Stimulated activated memory B cell treated with anti-CD40 and anti-IgM and Interleukin-4, amounts not matched to agents 10 μg/mL and 1 μg/mL and 100 μg/mL, for 72 hours (primary cell): ENCODE measurements around the gene OLA1.

ENCODE experiments used
- ATAC-seq: fragments of 150-1000 bp; cut with Tn5 transposase; 2 replicates; pipeline ENCODE4 v1.10.0; 2021
- H3K27ac Mint-ChIP-seq: one replicate; pipeline ENCODE4 v1.8.0; 2022; ENCODE audit warnings: mild to moderate bottlenecking, mixed read lengths
- H3K27me3 Mint-ChIP-seq: one replicate; pipeline ENCODE4 v1.8.0; 2022; ENCODE audit warnings: mixed read lengths
- H3K36me3 Mint-ChIP-seq: one replicate; pipeline ENCODE4 v1.8.0; 2022; ENCODE audit warnings: mixed read lengths
- H3K4me1 Mint-ChIP-seq: one replicate; pipeline ENCODE4 v1.8.0; 2022; ENCODE audit warnings: mixed read lengths
- H3K4me3 Mint-ChIP-seq: one replicate; pipeline ENCODE4 v1.8.0; 2022; ENCODE audit warnings: mild to moderate bottlenecking, moderate library complexity, mixed read lengths
- H3K9me3 Mint-ChIP-seq: one replicate; pipeline ENCODE4 v1.8.0; 2022; ENCODE audit warnings: mixed read lengths

Gene OLA1

DNA sequence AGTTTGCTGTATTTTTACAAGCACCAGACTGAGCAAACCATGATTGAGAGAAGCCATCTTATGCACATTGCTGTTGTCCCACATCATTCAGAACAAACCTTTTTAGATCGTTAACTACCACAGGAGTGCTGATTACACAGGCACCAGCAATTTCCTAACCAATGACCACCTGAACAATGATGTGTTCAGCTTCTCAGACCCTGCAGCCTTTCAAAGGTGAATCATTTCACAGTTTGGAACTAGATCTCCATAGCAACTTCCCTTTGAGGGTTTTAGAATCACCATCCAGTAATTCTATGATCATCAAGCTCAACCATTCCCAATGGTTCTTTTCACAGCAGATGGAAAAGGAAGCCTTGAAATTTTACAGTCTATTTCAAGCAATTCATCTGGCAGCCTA is 71.4 kb downstream of the OLA1 start:
- no peak for ATAC-seq
- no peak overlapping the region for H3K4me3 Mint-ChIP-seq

DNA sequence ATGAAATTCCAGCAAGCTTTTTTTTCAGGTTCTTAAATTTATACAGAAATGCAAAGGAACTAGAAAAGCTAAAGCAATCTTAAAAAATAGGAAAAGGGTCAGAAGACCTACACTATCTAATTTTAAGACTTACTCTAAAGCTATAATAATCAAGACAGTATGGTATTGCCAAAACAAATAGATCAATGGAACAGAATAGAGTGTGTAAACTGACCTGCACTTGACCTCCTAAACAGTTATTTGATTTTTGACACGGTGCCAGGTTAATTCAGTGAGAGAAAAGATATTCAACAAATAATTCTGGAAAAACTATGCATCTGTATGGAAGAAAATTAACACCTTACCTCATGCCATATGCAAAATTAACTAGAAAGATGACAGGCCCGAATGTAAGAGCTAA is 73.6 kb downstream of the OLA1 start:
- H3K36me3 Mint-ChIP-seq: peaks cover 56% of the 10 kb centered on the region
- peaks cover 21% of the 10 kb centered on the region for H3K9me3 Mint-ChIP-seq
- H3K4me3 Mint-ChIP-seq: no peak overlapping the region
- H3K27me3 Mint-ChIP-seq: no peaks in the 10 kb centered on the region
- ATAC-seq: no peak
- H3K4me1 Mint-ChIP-seq: no peaks in the 10 kb centered on the region
- H3K27ac Mint-ChIP-seq: no peak overlapping the region

More for the DNA sequence above, 71.4 kb downstream of the OLA1 start:
- H3K36me3 Mint-ChIP-seq: peaks cover 56% of the 10 kb centered on the region
- H3K27ac Mint-ChIP-seq: no peak overlapping the region
- peaks cover 17% of the 10 kb centered on the region for H3K9me3 Mint-ChIP-seq
- no peaks in the 10 kb centered on the region for H3K27me3 Mint-ChIP-seq
- H3K4me1 Mint-ChIP-seq: peaks cover 11% of the 10 kb centered on the region

DNA sequence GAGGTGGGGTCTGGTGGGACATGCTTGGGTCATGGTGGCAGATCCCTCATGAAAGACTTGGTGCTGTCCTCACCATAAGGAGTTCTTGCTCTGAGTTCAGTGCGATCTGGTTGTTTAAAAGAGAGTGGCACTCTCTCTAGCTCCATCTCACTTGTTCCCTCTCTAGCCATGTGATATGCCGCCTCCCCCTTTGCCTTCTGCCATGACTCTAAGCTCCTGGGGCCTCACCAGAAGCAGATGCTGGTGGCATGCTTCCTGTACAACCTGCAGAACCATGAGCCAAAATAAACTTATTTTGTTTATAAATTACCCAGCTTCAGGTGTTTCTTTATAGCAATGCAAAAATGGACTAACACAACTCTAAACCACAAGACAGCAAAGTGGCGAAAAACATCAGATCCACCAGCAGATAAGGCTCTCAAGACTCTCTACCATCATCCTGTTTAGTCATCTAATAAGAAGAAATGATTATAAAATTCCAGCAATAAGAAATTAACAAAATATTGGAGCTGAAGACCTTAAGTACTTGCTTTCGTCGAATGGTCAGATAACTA is 75.5 kb downstream of the OLA1 start:
- H3K36me3 Mint-ChIP-seq: peaks cover 71% of the 10 kb centered on the region
- no peak overlapping the region for H3K27ac Mint-ChIP-seq
- H3K27me3 Mint-ChIP-seq: no peaks in the 10 kb centered on the region
- no peaks in the 10 kb centered on the region for H3K4me1 Mint-ChIP-seq
- peaks cover 32% of the 10 kb centered on the region for H3K9me3 Mint-ChIP-seq
- H3K4me3 Mint-ChIP-seq: no peak overlapping the region
- ATAC-seq: no peak

DNA sequence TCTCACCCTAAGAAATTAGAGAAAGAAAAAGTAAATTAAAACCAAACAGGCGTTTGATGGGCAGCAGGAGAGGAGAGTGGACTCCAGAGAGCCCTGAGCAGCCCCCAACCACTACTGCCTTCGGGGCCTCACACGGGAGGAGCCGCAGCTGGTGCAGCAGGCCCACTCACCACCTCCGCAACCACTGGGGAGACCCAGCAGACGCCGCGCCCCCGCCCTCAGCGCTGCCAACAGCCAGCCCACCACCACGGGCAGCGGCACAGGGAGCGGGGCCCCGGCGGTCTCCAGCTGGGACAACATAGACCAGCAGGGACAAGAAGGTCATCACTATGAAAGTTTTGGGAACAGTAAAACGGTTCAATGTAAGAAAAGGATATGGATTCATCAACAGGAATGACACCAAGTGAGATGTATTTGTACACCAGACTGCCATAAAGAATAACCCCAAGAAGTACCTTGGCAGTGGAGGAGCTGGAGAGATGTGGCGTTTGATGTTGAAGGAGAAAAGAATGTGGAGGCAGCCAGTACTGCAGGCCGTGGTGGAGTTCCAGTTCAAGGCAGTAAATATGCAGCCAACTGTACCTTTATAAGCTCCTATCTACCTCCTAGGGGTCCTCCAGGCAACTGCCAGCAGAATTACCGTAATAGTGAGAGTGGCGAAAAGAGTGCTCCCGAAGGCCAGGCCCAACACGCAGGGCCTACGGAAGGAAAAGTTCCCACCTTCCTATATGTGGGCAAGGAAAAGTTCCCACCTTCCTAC is 76.5 kb downstream of the OLA1 start:
- H3K27me3 Mint-ChIP-seq: no peaks in the 10 kb centered on the region
- no peak for ATAC-seq
- H3K4me1 Mint-ChIP-seq: no peaks in the 10 kb centered on the region
- H3K36me3 Mint-ChIP-seq: peaks cover 76% of the 10 kb centered on the region
- H3K9me3 Mint-ChIP-seq: peaks cover 35% of the 10 kb centered on the region
- no peak overlapping the region for H3K27ac Mint-ChIP-seq
- H3K4me3 Mint-ChIP-seq: no peak overlapping the region

DNA sequence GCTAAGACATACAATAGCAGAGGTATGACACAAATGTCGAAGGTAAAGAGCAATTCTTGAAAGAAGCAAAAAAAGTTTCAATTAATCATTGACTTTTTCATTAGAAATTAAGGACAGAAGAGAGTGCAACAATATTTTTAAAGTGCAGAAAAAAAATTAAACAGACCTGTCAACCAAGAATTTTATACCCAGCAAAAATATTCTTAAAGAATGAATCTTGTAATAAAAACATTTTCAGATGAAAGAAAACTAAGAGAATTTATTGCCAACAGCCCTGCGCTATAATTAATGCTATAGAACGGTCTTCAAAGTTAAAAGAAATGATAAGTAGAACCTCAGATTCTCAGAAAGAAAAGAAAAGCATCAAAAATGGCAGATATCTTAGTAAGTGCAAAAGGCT is 79.0 kb downstream of the OLA1 start:
- H3K27me3 Mint-ChIP-seq: no peaks in the 10 kb centered on the region
- H3K4me3 Mint-ChIP-seq: no peak overlapping the region
- H3K27ac Mint-ChIP-seq: no peak overlapping the region
- peaks cover 68% of the 10 kb centered on the region for H3K36me3 Mint-ChIP-seq
- H3K4me1 Mint-ChIP-seq: no peaks in the 10 kb centered on the region
- peaks cover 29% of the 10 kb centered on the region for H3K9me3 Mint-ChIP-seq
- ATAC-seq: no peak

DNA sequence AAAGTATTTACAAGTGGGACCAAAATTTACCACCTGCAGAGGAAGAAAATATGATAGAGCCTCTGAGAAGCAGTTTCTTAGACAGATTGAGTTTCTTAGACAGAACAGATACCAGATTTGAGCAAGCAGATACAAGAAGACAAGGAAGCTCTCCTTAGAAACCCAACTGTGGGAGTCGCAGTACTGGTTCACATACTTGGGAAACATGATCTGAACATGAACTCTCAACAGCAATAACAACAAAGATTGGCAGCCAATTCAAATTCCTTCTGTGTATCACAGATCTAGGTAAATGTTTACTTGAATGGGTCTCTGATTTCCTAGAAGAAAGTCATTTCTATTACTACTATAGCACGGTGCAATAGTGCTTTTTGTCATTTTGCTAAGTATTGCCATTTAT is 82.1 kb downstream of the OLA1 start:
- Mint-ChIP-seq H3K4me1 (peaks cover 8% of the 10 kb centered on the region), H3K4me3 (no peak overlapping the region), H3K36me3 (peaks cover 58% of the 10 kb centered on the region), H3K27me3 (no peaks in the 10 kb centered on the region), H3K27ac (no peak overlapping the region), H3K9me3 (peaks cover 17% of the 10 kb centered on the region)
- no peak for ATAC-seq

DNA sequence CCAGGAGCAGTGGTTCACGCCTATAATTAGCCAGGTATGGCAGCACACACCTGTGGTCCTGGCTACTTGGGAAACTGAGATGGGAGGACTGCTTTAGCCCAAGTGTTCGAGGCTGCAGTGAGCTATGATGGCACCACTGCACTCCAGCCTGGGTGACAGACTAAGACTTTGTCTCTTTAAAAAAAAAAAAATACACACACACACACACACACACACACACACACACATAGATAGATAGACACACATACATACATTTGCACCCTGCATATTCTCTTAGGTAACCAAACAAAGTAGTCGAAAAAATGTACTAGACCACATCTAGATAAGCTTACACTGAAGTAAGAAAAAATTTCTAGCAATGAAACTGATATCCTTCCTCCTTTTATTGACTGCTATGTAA is 86.8 kb downstream of the OLA1 start:
- no peak for ATAC-seq
- peaks cover 34% of the 10 kb centered on the region for H3K36me3 Mint-ChIP-seq
- no peak overlapping the region for H3K27ac Mint-ChIP-seq

DNA sequence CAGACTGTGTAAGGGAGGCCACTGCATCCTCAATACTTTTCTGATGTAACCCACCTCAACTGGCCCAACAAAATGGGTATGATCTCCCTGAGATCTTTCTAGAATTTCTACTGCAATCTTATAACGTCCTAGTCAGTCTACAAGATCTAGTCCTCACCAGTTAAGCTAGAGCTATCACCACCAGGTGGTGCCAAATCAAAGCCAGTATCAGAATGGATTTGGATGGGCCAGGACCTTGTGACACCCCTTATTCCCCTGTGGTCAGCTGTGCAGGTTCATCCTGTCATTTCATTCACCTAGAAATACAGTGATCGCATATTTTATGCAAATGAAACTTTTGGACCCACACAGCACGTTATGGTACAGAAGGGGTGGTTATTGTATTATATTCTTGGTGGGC is 90.3 kb downstream of the OLA1 start:
- Mint-ChIP-seq H3K4me3 (no peak overlapping the region), H3K27ac (no peak overlapping the region), H3K27me3 (no peaks in the 10 kb centered on the region), H3K9me3 (no peaks in the 10 kb centered on the region), H3K4me1 (peaks cover 21% of the 10 kb centered on the region), H3K36me3 (peaks cover 33% of the 10 kb centered on the region)
- ATAC-seq: no peak

More for the DNA sequence above, 86.8 kb downstream of the OLA1 start:
- H3K9me3 Mint-ChIP-seq: no peaks in the 10 kb centered on the region
- H3K4me1 Mint-ChIP-seq: peaks cover 8% of the 10 kb centered on the region
- H3K27me3 Mint-ChIP-seq: no peaks in the 10 kb centered on the region
- H3K4me3 Mint-ChIP-seq: no peak overlapping the region

DNA sequence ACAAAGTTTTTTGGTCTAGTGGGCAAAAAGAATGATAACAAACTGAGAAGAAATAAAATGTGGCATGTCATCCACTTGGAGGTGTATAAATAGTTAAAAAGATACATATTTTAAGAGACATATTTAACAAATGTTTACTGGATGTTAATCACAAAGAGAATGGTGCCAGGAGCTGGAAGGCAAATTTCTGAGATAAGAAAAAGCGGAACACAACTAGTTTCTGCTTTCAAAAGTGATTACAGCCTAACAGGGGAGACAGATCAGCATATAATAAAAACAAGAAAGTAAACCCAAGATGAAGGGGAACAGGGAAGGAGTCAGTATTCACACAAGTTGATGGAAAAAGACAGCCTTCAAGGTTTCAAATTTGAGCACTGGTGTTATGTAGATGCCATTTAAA is 91.3 kb downstream of the OLA1 start:
- no peak for ATAC-seq
- Mint-ChIP-seq H3K27ac (no peak overlapping the region), H3K4me1 (peaks cover 20% of the 10 kb centered on the region), H3K36me3 (peaks cover 34% of the 10 kb centered on the region), H3K9me3 (no peaks in the 10 kb centered on the region), H3K4me3 (no peak overlapping the region), H3K27me3 (no peaks in the 10 kb centered on the region)

DNA sequence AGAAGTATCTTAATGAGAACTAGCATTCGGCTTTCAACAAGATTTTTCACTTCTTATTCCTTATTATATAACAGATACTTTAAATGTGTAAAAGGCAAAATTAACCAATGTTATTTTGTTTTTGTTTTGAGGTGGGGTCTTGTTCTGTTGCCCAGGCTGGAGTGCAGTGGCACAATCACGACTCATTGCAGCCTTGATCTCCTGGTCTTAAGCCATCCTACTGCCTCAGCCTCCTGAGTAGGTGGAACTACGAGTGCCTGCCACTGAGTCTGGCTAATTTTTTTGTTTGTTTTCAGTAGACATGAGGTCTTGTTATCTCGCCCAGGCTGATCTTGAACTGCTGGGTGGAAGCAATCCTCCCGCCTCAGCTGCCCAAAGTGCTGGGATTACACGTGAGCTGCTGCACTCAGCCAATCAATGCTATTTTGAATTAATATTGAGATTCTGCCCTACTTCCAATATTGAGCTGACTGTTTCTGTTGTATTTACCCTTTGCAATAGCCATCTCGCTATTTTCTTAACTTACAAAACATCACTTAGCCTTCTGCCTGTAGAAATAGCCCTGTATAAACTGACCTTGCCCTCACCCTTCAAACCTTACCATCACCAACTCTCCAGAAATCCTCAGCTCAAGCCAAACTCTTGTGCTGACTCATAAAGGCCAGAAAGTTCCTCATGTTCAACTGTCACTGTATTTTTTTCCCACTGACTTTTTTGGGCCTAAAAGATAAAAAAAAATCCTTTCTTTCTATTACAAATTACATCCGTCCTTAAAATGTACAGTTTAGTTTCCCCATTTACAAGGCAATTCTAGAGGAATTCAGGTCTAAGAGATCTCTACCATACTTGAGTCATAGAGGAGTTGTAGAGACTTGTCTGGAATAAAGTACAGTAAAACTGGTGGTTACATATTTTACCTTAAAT is 94.3 kb downstream of the OLA1 start:
- Mint-ChIP-seq H3K9me3 (no peaks in the 10 kb centered on the region), H3K4me1 (peaks cover 13% of the 10 kb centered on the region), H3K4me3 (no peak overlapping the region), H3K27me3 (no peaks in the 10 kb centered on the region), H3K36me3 (peaks cover 42% of the 10 kb centered on the region), H3K27ac (no peak overlapping the region)
- ATAC-seq: no peak

DNA sequence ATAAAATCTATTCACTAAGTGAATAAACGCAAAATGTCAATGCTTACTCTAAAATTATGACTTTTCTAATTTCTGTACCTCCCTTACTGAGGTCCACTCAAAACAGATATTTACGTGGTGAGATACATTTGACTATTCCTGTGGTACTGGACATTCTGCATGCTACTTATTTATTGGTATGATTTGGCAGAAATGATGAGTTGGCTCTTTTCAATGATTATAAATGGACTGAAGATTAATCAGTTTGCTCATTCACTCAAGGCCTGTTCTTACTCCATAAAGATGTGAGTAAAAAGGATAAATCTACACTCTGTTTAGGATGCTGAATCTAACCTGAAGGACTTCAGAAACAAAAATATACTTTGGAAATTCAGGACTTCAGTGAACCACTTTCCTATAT is 98.8 kb downstream of the OLA1 start:
- peaks cover 13% of the 10 kb centered on the region for H3K4me1 Mint-ChIP-seq
- no peak overlapping the region for H3K27ac Mint-ChIP-seq
- no peaks in the 10 kb centered on the region for H3K9me3 Mint-ChIP-seq
- H3K36me3 Mint-ChIP-seq: peaks cover 44% of the 10 kb centered on the region
- H3K4me3 Mint-ChIP-seq: no peak overlapping the region
- H3K27me3 Mint-ChIP-seq: no peaks in the 10 kb centered on the region
- ATAC-seq: no peak

DNA sequence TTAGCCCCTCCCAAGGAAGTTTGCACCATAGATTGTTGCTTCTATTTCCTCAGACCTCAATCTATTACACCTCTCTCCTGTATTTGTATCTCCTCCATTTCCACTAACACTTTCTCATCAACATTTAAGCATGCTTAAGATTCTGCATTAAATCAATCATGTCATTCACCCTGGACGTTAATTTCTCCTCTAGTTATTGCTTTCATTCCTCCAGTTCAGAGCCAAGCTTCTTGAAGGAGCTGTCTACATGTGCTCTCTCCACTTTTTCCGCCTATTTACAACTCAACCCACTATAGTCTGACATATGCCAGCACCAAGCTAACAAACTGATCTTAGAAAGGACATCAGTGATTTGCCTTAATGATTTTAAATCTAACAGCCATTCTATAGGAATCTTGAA is 99.5 kb downstream of the OLA1 start:
- ATAC-seq: no peak
- Mint-ChIP-seq H3K4me1 (peaks cover 6% of the 10 kb centered on the region), H3K4me3 (no peak overlapping the region), H3K27me3 (no peaks in the 10 kb centered on the region), H3K27ac (no peak overlapping the region), H3K36me3 (peaks cover 38% of the 10 kb centered on the region), H3K9me3 (no peaks in the 10 kb centered on the region)

DNA sequence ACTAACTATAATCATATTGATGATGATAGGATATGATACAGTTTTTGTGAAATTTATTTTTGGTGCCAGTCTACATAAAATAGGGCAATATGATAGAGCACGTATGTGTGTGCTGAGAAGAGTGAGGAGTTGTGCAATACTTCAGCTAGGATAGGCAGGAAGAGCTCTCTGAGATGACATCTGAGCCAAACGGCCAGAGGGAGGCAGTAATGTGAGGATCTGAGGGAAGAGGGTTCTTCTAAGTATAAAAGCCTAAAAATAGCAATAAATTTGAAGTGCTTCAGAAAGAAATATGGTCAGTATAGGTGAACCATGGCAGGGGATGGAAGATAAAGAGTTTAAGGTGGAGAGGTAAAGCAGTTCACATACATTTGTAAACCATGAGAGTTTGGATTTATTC is 102.5 kb downstream of the OLA1 start:
- Mint-ChIP-seq H3K27ac (no peak overlapping the region), H3K27me3 (no peaks in the 10 kb centered on the region), H3K4me3 (no peak overlapping the region), H3K9me3 (no peaks in the 10 kb centered on the region), H3K36me3 (peaks cover 33% of the 10 kb centered on the region), H3K4me1 (peaks cover 6% of the 10 kb centered on the region)
- no peak for ATAC-seq

DNA sequence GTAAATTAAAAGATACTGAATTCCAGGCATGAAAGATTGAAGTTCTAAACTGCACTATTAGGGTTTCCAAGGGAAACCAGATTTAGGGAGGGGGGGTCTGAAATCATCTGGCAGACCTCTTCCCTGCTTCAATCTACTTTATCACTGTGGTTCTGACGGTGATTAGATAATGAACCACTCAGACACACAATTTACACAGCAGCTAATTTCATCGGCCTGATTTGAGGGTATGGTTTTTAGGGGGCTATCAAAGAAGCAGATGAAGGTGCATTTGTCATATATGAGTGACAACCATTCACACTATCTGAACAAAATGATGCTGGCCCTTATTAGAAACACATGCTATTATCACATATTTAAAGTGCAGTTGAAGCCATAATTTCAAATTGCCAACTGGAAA is 106.0 kb downstream of the OLA1 start:
- H3K9me3 Mint-ChIP-seq: no peaks in the 10 kb centered on the region
- H3K4me3 Mint-ChIP-seq: no peak overlapping the region
- ATAC-seq: no peak
- no peaks in the 10 kb centered on the region for H3K27me3 Mint-ChIP-seq
- H3K27ac Mint-ChIP-seq: no peak overlapping the region
- H3K36me3 Mint-ChIP-seq: peaks cover 46% of the 10 kb centered on the region
- peaks cover 6% of the 10 kb centered on the region for H3K4me1 Mint-ChIP-seq

DNA sequence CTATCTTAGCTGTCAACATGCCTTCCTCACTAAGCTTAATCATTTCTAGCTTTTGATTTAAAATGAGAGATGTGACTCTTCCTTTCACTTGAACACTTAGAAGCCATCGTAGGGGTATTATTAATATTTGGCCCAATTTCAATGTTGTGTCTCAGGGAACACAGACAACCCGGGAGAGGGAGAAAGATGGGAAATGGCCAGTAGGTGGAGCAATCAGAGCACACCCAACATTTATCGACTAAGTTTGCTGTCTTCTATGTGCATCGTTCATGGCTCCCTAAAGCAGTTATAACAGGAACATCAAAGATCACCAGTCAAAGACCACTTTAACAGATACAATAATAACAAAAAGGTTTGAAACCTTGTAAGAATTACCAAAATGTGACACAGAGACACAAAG is 110.2 kb downstream of the OLA1 start:
- Mint-ChIP-seq H3K27ac (no peak overlapping the region), H3K4me3 (no peak overlapping the region), H3K27me3 (no peaks in the 10 kb centered on the region), H3K4me1 (no peaks in the 10 kb centered on the region), H3K9me3 (no peaks in the 10 kb centered on the region), H3K36me3 (peaks cover 60% of the 10 kb centered on the region)
- ATAC-seq: no peak
